Gastroesophageal sphincter (tissue), 3 donors: ENCODE data around the gene IRF2.

Experiments used
- POLR2A ChIP-seq, 2 donors: fragments of 450-650 bp; IDR thresholded peaks; one replicate each; pipeline ENCODE4 v1.6.1; 2017; ENCODE audit warnings: antibody characterized with exemption in 2 of 2, mild to moderate bottlenecking in 2 of 2, moderate library complexity in 1 of 2
- POLR2AphosphoS5 ChIP-seq: sonication (generic); formaldehyde crosslinking; IDR thresholded peaks from one replicate; pipeline ENCODE4 v1.6.1; 2017; ENCODE audit warnings: antibody characterized with exemption
- TF ChIP-seq, protein P1 (sequence below), 4 experiments: fragments of 200-600 bp in 2 of 4; fragments of 450-650 bp in 2 of 4; sonication (generic) in 1 of 4; IDR thresholded peaks; one replicate each; pipeline ENCODE4 v1.5.1; 2017 to 2019; ENCODE audit warnings: antibody characterized with exemption in 4 of 4, mild to moderate bottlenecking in 2 of 4, moderate library complexity in 2 of 4

DNA sequence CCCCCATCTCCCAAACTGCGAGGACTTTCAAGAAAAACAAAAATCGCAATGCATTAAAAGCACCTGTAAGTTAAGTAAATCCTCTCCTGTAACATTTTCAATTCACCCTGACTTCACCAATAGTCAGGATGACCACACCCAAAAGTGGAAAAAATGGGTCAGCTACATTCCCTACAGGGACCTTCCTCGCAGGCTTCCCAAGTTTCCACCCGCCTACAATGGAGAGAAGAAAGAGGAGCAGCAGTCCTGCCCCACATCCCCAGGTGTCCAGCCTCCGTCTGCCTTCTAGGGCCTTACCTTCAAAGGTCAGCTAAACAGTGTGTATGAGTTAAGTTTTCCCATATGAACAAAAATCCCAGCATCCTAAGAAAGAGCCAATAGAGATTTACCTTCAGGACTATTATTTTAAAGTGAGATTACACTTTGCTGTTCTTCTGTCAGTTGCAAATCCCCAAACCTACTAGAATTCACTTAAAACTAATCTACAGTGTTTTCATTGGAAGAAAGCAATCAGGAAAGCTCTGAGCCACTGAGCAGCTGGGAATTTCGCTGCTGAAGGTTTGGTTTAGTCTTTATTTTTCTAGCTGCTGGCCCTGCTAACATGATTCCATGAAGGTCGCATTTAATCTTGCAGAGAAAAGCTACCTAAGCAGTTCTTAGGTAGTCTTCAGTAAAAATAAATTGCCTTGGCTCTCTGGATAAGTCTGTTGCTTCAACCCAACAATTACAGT, 12.5 kb downstream of the IRF2 start:
- no peak for TF ChIP-seq POLR2AphosphoS5
- TF ChIP-seq, protein P1, sequence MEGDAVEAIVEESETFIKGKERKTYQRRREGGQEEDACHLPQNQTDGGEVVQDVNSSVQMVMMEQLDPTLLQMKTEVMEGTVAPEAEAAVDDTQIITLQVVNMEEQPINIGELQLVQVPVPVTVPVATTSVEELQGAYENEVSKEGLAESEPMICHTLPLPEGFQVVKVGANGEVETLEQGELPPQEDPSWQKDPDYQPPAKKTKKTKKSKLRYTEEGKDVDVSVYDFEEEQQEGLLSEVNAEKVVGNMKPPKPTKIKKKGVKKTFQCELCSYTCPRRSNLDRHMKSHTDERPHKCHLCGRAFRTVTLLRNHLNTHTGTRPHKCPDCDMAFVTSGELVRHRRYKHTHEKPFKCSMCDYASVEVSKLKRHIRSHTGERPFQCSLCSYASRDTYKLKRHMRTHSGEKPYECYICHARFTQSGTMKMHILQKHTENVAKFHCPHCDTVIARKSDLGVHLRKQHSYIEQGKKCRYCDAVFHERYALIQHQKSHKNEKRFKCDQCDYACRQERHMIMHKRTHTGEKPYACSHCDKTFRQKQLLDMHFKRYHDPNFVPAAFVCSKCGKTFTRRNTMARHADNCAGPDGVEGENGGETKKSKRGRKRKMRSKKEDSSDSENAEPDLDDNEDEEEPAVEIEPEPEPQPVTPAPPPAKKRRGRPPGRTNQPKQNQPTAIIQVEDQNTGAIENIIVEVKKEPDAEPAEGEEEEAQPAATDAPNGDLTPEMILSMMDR (IDR thresholded peaks at IDR 0.05), result no peak
- no peak for TF ChIP-seq POLR2A (IDR thresholded peaks at IDR 0.05)
